HG02938 (cell line): Measurements from ENCODE around the gene ARPC1A.
"Not testable (repeated sequence)": the region's sequence is repeated elsewhere in the genome, so short reads cannot be mapped to it uniquely, and the experiment has no call there.

Source experiments
- ATAC-seq: cut with Tn5 transposase; IDR thresholded peaks from one replicate; pipeline ENCODE4 v1.9.1; 2021; ENCODE audit warnings: mild to moderate bottlenecking, moderate library complexity; ENCODE audit not compliant: unreplicated experiment

ARPC1A gene

GRCh38 chr7:99325592-99326407 lies at the start of gene ARPC1A:
Gene ARPC1A, plus strand, starts transcription at chr7:99325898. Its CDS starts 7,456 bp downstream, at chr7:99333354.
- ATAC-seq = peak; percentile 77

- ATAC-seq = no peak
Observed at GRCh38 chr7:99278180-99278579, 47.5 kb upstream of the ARPC1A start.

GRCh38 chr7:99284165-99284564 lies 41.5 kb upstream of the ARPC1A start:
- ATAC-seq = not testable (repeated sequence)

GRCh38 chr7:99287779-99288534 lies 37.7 kb upstream of the ARPC1A start:
- no peak for ATAC-seq

GRCh38 chr7:99289185-99289584 lies 36.5 kb upstream of the ARPC1A start:
- ATAC-seq = no peak

- ATAC-seq = not testable (repeated sequence)
Observed at GRCh38 chr7:99290148-99290547, 35.5 kb upstream of the ARPC1A start.

- ATAC-seq = no peak
Observed at GRCh38 chr7:99290980-99291607, 34.6 kb upstream of the ARPC1A start.

- no peak for ATAC-seq
Observed at GRCh38 chr7:99292127-99292526, 33.6 kb upstream of the ARPC1A start.

GRCh38 chr7:99293167-99293566 lies 32.5 kb upstream of the ARPC1A start:
- ATAC-seq = no peak

GRCh38 chr7:99293650-99294049 lies 32.0 kb upstream of the ARPC1A start:
- no peak for ATAC-seq

- no peak for ATAC-seq
Observed at GRCh38 chr7:99296471-99296870, 29.2 kb upstream of the ARPC1A start.

- ATAC-seq = no peak
Observed at GRCh38 chr7:99301496-99301895, 24.2 kb upstream of the ARPC1A start.

- no peak for ATAC-seq
Observed at GRCh38 chr7:99305473-99306260, 20.0 kb upstream of the ARPC1A start.

- ATAC-seq = no peak
Observed at GRCh38 chr7:99308461-99309074, 17.1 kb upstream of the ARPC1A start.

GRCh38 chr7:99309111-99309510 lies 16.6 kb upstream of the ARPC1A start:
- ATAC-seq = no peak

GRCh38 chr7:99310004-99310403 lies 15.7 kb upstream of the ARPC1A start:
- no peak for ATAC-seq

- no peak for ATAC-seq
Observed at GRCh38 chr7:99311702-99312101, 14.0 kb upstream of the ARPC1A start.

GRCh38 chr7:99312316-99313203 lies 13.1 kb upstream of the ARPC1A start:
- ATAC-seq = no peak

GRCh38 chr7:99313204-99313573 lies 12.5 kb upstream of the ARPC1A start:
- no peak for ATAC-seq
